Measurements from ENCODE around the gene MYCBP2. TPM values are rescaled to one million over a fixed set of nuclear protein-coding genes. Genes with fewer than 3 reads are reported as not detected.

Gene MYCBP2
- total and polyA plus RNA-seq, 5 donors from 2014 or later: 20.8 to 189 (median 27.8) TPM

GRCh38 chr13:77042566-77043177 is 284.2 kb downstream of the MYCBP2 start:
- Mint-ChIP-seq H3K9me3 (peaks cover 0 to 3% (median 0%) of the 10 kb centered on the region in 7 donors), H3K27ac (peak overlapping the region; percentile 1 to 73 (median 3)), H3K4me1 (peaks cover 0 to 5% (median 0%) of the 10 kb centered on the region in 4 donors), H3K27me3 (no peaks in the 10 kb centered on the region), H3K36me3 (peaks cover 20% of the 10 kb centered on the region), H3K4me3 (no peak overlapping the region)
- ATAC-seq (ENCODE audit: low read depth in 2 of 2) (no peak), DNase-seq (no peak)
- H3K4me3 ChIP-seq (ENCODE audit: low read depth, low read length): no peak overlapping the region
- no peaks in the 10 kb centered on the region for H3K4me1 ChIP-seq (ENCODE audit: control insufficient read depth, insufficient read depth, low read length, poor library complexity, severe bottlenecking)
- H3K27ac ChIP-seq (ENCODE audit: insufficient read depth, low read length, poor library complexity, severe bottlenecking): no peak overlapping the region
- H3K36me3 ChIP-seq (ENCODE audit: control insufficient read depth, insufficient read depth, low read length): peaks cover 24% of the 10 kb centered on the region
- no peaks in the 10 kb centered on the region for H3K9me3 ChIP-seq (ENCODE audit: control insufficient read depth in 2 of 2, low read length in 2 of 2)
- H3K27me3 ChIP-seq (ENCODE audit: control insufficient read depth, insufficient read depth, low read length): no peaks in the 10 kb centered on the region

DNA sequence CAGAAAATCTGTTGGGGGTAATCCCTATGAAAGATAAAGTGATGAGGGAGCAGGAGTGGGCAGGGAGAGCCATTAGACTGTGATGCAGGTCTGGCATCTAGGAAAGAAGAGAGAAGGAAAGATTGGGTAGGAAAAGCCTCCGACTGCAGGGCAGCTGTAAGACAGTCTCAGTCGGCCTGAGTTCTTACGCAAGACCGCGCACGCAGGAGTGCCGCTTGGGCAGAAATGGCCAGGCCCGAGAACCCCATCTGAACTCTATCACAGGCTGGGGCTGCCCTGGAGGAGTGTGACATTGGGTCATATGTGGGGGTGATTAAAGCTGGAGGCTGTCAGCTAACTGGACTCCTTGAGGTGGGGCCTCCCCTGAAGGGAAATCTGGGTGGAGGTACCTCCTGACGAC is 286.1 kb downstream of the MYCBP2 start:
- peak overlapping the region in 1 of 3 donors; percentile 8 for H3K27ac Mint-ChIP-seq
- no peak for ATAC-seq (ENCODE audit: low read depth in 2 of 2)

GRCh38 chr13:77040076-77040475 is 286.8 kb downstream of the MYCBP2 start:
- no peak for ATAC-seq (ENCODE audit: low read depth in 2 of 2)
- no peak overlapping the region for H3K4me3 Mint-ChIP-seq
- H3K27me3 ChIP-seq (ENCODE audit: control insufficient read depth, insufficient read depth, low read length): no peaks in the 10 kb centered on the region
- H3K27ac Mint-ChIP-seq: no peak overlapping the region
- peaks cover 7% of the 10 kb centered on the region for H3K36me3 Mint-ChIP-seq
- H3K4me1 Mint-ChIP-seq: peaks cover 0 to 5% (median 0%) of the 10 kb centered on the region in 4 donors
- no peaks in the 10 kb centered on the region for H3K9me3 ChIP-seq (ENCODE audit: control insufficient read depth in 2 of 2, low read length in 2 of 2)
- no peak overlapping the region for H3K4me3 ChIP-seq (ENCODE audit: low read depth, low read length)
- H3K27me3 Mint-ChIP-seq: no peaks in the 10 kb centered on the region
- H3K9me3 Mint-ChIP-seq: peaks cover 0 to 3% (median 0%) of the 10 kb centered on the region in 7 donors
- H3K27ac ChIP-seq (ENCODE audit: insufficient read depth, low read length, poor library complexity, severe bottlenecking): no peak overlapping the region
- H3K4me1 ChIP-seq (ENCODE audit: control insufficient read depth, insufficient read depth, low read length, poor library complexity, severe bottlenecking): no peaks in the 10 kb centered on the region
- DNase-seq: no peak
- peaks cover 11% of the 10 kb centered on the region for H3K36me3 ChIP-seq (ENCODE audit: control insufficient read depth, insufficient read depth, low read length)

More for the DNA sequence above, 286.1 kb downstream of the MYCBP2 start:
- Histone ChIP-seq H3K4me1 (ENCODE audit: control insufficient read depth, insufficient read depth, low read length, poor library complexity, severe bottlenecking) (no peaks in the 10 kb centered on the region), H3K9me3 (ENCODE audit: control insufficient read depth in 2 of 2, low read length in 2 of 2) (no peaks in the 10 kb centered on the region), H3K27ac (ENCODE audit: insufficient read depth, low read length, poor library complexity, severe bottlenecking) (no peak overlapping the region), H3K4me3 (ENCODE audit: low read depth, low read length) (no peak overlapping the region), H3K36me3 (ENCODE audit: control insufficient read depth, insufficient read depth, low read length) (peaks cover 14% of the 10 kb centered on the region), H3K27me3 (ENCODE audit: control insufficient read depth, insufficient read depth, low read length) (no peaks in the 10 kb centered on the region)
- H3K27me3 Mint-ChIP-seq: no peaks in the 10 kb centered on the region
- no peak for DNase-seq
- peaks cover 0 to 5% (median 0%) of the 10 kb centered on the region in 4 donors for H3K4me1 Mint-ChIP-seq
- H3K4me3 Mint-ChIP-seq: no peak overlapping the region
- peaks cover 0 to 3% (median 0%) of the 10 kb centered on the region in 7 donors for H3K9me3 Mint-ChIP-seq
- H3K36me3 Mint-ChIP-seq: peaks cover 7% of the 10 kb centered on the region

DNA sequence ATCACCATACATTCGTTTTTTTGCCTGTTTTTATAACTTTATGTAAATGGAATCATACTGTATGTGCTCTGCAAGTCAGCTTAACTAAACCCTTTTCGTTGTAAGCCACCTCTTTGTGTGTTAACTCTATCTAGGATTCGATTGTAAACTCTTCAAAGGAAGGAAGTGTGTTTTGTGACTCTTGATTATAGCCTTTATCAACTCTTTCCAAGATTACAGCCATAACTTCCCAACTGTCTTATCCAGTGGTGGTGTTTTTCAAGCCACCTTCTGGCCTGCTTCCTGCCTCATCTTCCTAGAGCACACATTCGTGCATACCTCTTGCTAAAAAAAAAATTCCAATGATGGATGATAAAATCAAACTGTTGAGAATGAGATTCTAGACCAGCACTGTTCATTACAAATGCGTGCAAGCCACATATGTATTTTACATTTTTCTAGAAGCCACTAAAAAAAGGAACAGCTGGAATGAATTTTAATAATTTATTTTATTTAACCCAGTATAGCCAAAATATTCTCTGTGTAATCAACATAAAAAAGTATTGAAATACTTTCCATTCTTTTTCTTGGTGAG is 287.9 kb downstream of the MYCBP2 start:
- Histone ChIP-seq H3K27me3 (ENCODE audit: control insufficient read depth, insufficient read depth, low read length) (no peaks in the 10 kb centered on the region), H3K36me3 (ENCODE audit: control insufficient read depth, insufficient read depth, low read length) (peaks cover under 1% of the 10 kb centered on the region), H3K4me3 (ENCODE audit: low read depth, low read length) (no peak overlapping the region), H3K27ac (ENCODE audit: insufficient read depth, low read length, poor library complexity, severe bottlenecking) (no peak overlapping the region), H3K9me3 (ENCODE audit: control insufficient read depth in 2 of 2, low read length in 2 of 2) (no peaks in the 10 kb centered on the region), H3K4me1 (ENCODE audit: control insufficient read depth, insufficient read depth, low read length, poor library complexity, severe bottlenecking) (no peaks in the 10 kb centered on the region)
- H3K9me3 Mint-ChIP-seq: peaks cover 0 to 3% (median 0%) of the 10 kb centered on the region in 7 donors
- H3K4me1 Mint-ChIP-seq: peaks cover 0 to 5% (median 0%) of the 10 kb centered on the region in 4 donors
- DNase-seq (no peak), ATAC-seq (ENCODE audit: low read depth in 2 of 2) (no peak)
- H3K27ac Mint-ChIP-seq: no peak overlapping the region
- H3K27me3 Mint-ChIP-seq: no peaks in the 10 kb centered on the region
- no peak overlapping the region for H3K4me3 Mint-ChIP-seq
- no peaks in the 10 kb centered on the region for H3K36me3 Mint-ChIP-seq

DNA sequence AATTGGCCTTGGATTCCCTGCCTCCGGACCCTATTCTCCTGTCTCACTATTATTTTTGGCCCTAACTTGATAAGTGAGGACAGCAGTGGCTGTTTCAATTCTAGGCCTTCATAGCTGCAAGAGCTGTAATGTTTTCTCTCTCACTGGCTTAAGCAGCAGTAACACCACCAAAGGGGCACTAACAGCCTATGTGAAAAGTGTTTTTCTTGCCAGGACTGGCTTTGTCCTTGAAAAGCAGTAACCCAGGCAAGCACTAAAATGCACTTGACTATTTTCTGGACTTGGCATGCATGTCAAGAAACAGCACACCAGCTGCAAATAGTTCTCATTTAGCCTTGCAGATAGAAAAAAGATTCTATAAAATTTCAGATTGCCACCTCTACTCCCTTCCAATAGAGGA is 290.6 kb downstream of the MYCBP2 start:
- Histone ChIP-seq H3K27ac (ENCODE audit: insufficient read depth, low read length, poor library complexity, severe bottlenecking) (no peak overlapping the region), H3K4me3 (ENCODE audit: low read depth, low read length) (no peak overlapping the region), H3K27me3 (ENCODE audit: control insufficient read depth, insufficient read depth, low read length) (no peaks in the 10 kb centered on the region), H3K9me3 (ENCODE audit: control insufficient read depth in 2 of 2, low read length in 2 of 2) (no peaks in the 10 kb centered on the region), H3K36me3 (ENCODE audit: control insufficient read depth, insufficient read depth, low read length) (no peaks in the 10 kb centered on the region), H3K4me1 (ENCODE audit: control insufficient read depth, insufficient read depth, low read length, poor library complexity, severe bottlenecking) (no peaks in the 10 kb centered on the region)
- Mint-ChIP-seq H3K27me3 (no peaks in the 10 kb centered on the region), H3K4me3 (no peak overlapping the region), H3K4me1 (no peaks in the 10 kb centered on the region), H3K36me3 (no peaks in the 10 kb centered on the region), H3K9me3 (peaks cover 0 to 3% (median 0%) of the 10 kb centered on the region in 7 donors), H3K27ac (no peak overlapping the region)
- ATAC-seq (ENCODE audit: low read depth in 2 of 2) (no peak), DNase-seq (no peak)

DNA sequence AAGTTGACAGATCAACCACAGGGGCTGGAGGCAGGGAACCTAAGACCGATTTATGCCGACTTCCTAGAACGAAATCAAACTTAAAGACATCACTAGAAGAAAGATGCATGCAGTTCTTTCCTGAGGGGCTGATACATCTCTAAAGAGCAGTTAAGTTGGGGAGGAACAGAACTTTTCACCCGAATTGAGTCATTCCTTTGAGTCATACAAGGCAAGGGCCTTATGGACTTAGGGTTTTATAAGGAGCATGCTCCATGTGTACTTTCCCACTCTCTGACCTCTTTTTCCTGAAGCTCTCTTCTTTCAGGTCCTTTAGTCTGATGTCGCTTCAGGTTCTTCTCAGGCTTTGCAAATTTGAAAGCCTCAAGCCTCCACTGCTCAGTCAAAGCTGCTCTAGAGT is 292.0 kb downstream of the MYCBP2 start:
- no peak for ATAC-seq (ENCODE audit: low read depth in 2 of 2)
- H3K27ac Mint-ChIP-seq: peak overlapping the region in 1 of 3 donors; percentile 39

GRCh38 chr13:77033717-77034302 is 293.1 kb downstream of the MYCBP2 start:
- no peaks in the 10 kb centered on the region for H3K9me3 ChIP-seq (ENCODE audit: control insufficient read depth in 2 of 2, low read length in 2 of 2)
- Mint-ChIP-seq H3K4me3 (no peak overlapping the region), H3K36me3 (no peaks in the 10 kb centered on the region), H3K27ac (no peak overlapping the region), H3K27me3 (peaks cover 5% of the 10 kb centered on the region), H3K9me3 (no peaks in the 10 kb centered on the region), H3K4me1 (no peaks in the 10 kb centered on the region)
- no peaks in the 10 kb centered on the region for H3K4me1 ChIP-seq (ENCODE audit: control insufficient read depth, insufficient read depth, low read length, poor library complexity, severe bottlenecking)
- no peak for DNase-seq
- H3K36me3 ChIP-seq (ENCODE audit: control insufficient read depth, insufficient read depth, low read length): no peaks in the 10 kb centered on the region
- ATAC-seq (ENCODE audit: low read depth in 2 of 2): no peak
- no peaks in the 10 kb centered on the region for H3K27me3 ChIP-seq (ENCODE audit: control insufficient read depth, insufficient read depth, low read length)
- H3K27ac ChIP-seq (ENCODE audit: insufficient read depth, low read length, poor library complexity, severe bottlenecking): no peak overlapping the region
- no peak overlapping the region for H3K4me3 ChIP-seq (ENCODE audit: low read depth, low read length)

More for the DNA sequence above, 292.0 kb downstream of the MYCBP2 start:
- Mint-ChIP-seq H3K4me3 (no peak overlapping the region), H3K36me3 (no peaks in the 10 kb centered on the region), H3K4me1 (no peaks in the 10 kb centered on the region), H3K9me3 (no peaks in the 10 kb centered on the region), H3K27me3 (peaks cover 3% of the 10 kb centered on the region)
- H3K36me3 ChIP-seq (ENCODE audit: control insufficient read depth, insufficient read depth, low read length): no peaks in the 10 kb centered on the region
- H3K4me3 ChIP-seq (ENCODE audit: low read depth, low read length): no peak overlapping the region
- no peaks in the 10 kb centered on the region for H3K27me3 ChIP-seq (ENCODE audit: control insufficient read depth, insufficient read depth, low read length)
- no peak for DNase-seq
- H3K27ac ChIP-seq (ENCODE audit: insufficient read depth, low read length, poor library complexity, severe bottlenecking): no peak overlapping the region
- H3K4me1 ChIP-seq (ENCODE audit: control insufficient read depth, insufficient read depth, low read length, poor library complexity, severe bottlenecking): no peaks in the 10 kb centered on the region
- no peaks in the 10 kb centered on the region for H3K9me3 ChIP-seq (ENCODE audit: control insufficient read depth in 2 of 2, low read length in 2 of 2)
